PFSK-1 (cell line): ENCODE measurements around the gene C16orf92.

Experiments
- FOXP2 ChIP-seq: optimal IDR thresholded peaks from 2 replicates; pipeline ENCODE3; 2011; ENCODE audit warnings: borderline replicate concordance, control low read depth, inconsistent platforms; ENCODE audit not compliant: insufficient read depth; ENCODE audit errors: extremely low read length, extremely low read depth
- POLR2AphosphoS5 ChIP-seq: IDR thresholded peaks from 2 replicates; pipeline ENCODE4 v1.6.1; 2012; ENCODE audit warnings: low read depth, mild to moderate bottlenecking, control low read depth, low read length, moderate library complexity
- REST ChIP-seq, 2 experiments: IDR thresholded peaks; 2 replicates each; pipeline versions ENCODE4 v1.6.1 to v1.8.0; 2011 to 2012; ENCODE audit warnings: low read depth in 2 of 2, low read length in 2 of 2, control low read depth in 1 of 2, inconsistent platforms in 1 of 2, mild to moderate bottlenecking in 1 of 2, moderate library complexity in 1 of 2; ENCODE audit not compliant: insufficient read depth in 1 of 2
- SIN3A ChIP-seq: IDR thresholded peaks from 2 replicates; pipeline ENCODE4 v1.6.1; 2012; ENCODE audit warnings: mild to moderate bottlenecking, low read length, moderate library complexity, borderline replicate concordance; ENCODE audit not compliant: insufficient read depth
- TAF1 ChIP-seq: IDR thresholded peaks from 2 replicates; pipeline ENCODE4 v1.6.1; 2012; ENCODE audit warnings: low read length, control low read depth, borderline replicate concordance; ENCODE audit not compliant: insufficient read depth

The C16orf92 gene

DNA sequence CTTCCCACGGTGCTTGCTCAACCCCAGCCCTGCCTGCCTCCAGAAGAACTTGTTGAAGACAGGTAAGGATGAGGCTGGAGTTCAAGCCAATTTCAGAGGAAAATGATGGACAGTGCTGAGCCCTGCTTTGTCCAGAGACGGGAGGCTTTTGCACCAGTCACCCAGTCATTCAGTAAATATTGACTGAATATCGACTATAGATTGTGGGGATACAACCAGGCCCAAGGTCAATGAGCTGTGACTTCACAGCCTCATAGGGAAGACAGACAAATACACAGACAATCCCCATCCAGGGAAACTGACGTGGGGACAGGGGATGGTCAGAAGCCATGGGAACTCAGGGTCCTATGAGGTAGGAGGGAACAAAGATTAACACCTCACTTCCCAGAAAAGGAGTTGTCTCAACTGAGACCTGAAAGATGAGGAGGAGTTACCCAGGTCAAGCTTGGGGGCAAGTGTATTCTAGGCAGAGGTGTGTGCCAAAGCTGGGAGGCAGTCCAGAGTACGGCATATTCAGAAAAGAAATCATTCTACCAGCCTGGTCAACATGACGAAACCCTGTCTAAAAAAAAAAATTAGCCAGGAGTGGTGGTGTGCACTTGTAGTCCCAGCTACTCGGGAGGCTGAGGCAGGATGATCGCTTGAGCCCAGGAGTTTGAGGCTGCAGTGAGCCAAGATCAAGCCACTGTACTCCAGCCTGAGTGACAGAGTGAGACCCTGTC is 6.3 kb upstream of the C16orf92 start:
- TF ChIP-seq SIN3A (no peak), FOXP2 (no peak), REST (IDR thresholded peaks at IDR 0.05; ENCODE audit: insufficient read depth in 1 of 2, low read depth in 2 of 2, low read length in 2 of 2) (no peak), TAF1 (no peak), POLR2AphosphoS5 (no peak)

DNA sequence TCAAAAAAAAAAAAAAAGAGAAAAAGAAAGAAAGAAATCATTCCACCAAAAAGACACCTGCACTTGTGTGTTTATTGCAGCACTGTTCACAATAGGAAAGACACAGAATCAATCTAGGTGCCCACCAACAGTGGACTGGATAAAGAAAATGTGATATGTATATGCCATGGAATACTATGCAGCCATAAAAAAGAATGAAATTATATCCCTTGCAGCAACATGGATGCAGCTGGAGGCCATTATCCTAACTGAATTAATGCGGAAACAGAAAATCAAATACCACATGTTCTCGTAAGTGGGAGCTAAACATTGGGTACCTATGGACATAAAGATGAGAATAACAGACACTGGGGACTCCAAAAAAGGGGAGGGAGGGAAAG is 5.7 kb upstream of the C16orf92 start:
- TF ChIP-seq FOXP2 (no peak), TAF1 (no peak), SIN3A (no peak), POLR2AphosphoS5 (no peak), REST (IDR thresholded peaks at IDR 0.05; ENCODE audit: insufficient read depth in 1 of 2, low read depth in 2 of 2, low read length in 2 of 2) (no peak)

DNA sequence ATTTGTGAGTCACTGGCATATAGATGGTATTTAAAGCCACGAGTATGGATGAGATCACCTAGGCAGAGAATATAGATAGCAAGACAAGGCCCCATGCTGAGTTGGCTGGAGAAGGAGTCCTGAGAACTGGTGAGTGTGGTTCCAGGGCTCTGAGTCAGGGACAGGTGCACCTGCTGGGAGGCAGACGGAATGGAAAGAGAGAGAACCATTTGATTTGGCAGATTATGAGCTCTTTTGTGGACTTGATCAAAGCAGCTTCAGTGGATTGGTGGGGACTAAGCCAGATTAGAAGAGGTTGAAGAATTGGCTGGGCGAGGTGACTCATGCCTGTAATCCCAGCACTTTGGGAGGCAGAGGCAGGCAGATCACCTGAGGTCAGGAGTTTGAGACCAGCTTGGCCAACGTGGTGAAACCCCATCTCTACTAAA is 4.3 kb upstream of the C16orf92 start:
- TF ChIP-seq SIN3A (no peak), FOXP2 (no peak), REST (IDR thresholded peaks at IDR 0.05; ENCODE audit: insufficient read depth in 1 of 2, low read depth in 2 of 2, low read length in 2 of 2) (no peak), POLR2AphosphoS5 (no peak), TAF1 (no peak)

DNA sequence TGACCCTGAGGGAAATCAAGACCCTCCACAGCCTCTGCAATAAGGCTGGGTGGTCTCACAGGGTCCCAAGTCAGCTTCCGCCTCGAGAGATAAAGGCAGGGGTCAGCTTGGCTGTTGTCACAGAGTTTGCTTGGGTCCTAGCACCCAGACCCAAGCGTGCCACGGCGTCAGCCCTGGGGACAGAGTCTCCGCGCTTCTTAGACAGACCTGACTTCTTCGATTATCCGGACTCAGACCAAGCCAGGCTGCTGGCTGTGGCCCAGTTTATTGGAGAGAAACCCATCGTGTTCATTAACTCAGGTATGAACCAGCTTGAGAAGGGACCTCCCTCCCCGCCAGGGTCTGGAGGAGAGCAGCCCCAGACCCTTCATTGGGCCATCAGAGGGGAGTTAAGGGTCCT is 588 bp downstream of the C16orf92 start:
- TF ChIP-seq SIN3A (no peak), REST (IDR thresholded peaks at IDR 0.05; ENCODE audit: insufficient read depth in 1 of 2, low read depth in 2 of 2, low read length in 2 of 2) (no peak), TAF1 (no peak), FOXP2 (no peak), POLR2AphosphoS5 (no peak)
